Hematopoietic multipotent progenitor cell treated with erythropoietin and hydrocortisone succinate and interleukin-3 and kit ligand, for 15 days (in vitro differentiated cells): ENCODE results near the gene ZIC1.

Source experiments
- DNase-seq: peaks from one replicate; pipeline ENCODE4 v3.0.0-alpha.2; 2015; ENCODE audit warnings: low spot score

The ZIC1 gene

GRCh38 chr3:147410116-147410525 is 956 bp downstream of the ZIC1 start:
- DNase-seq = no peak

GRCh38 chr3:147410526-147411237 is 1.5 kb downstream of the ZIC1 start:
- no peak for DNase-seq

- no peak for DNase-seq
These were observed 2.2 kb downstream of the ZIC1 start for GRCh38 chr3:147411238-147411814.

GRCh38 chr3:147411815-147412241 is 2.7 kb downstream of the ZIC1 start:
- DNase-seq = no peak

- DNase-seq = no peak
These were observed 3.2 kb downstream of the ZIC1 start for GRCh38 chr3:147412261-147412916.

GRCh38 chr3:147412917-147413685 is 3.9 kb downstream of the ZIC1 start:
- DNase-seq = no peak

- DNase-seq = no peak
These were observed 4.7 kb downstream of the ZIC1 start for GRCh38 chr3:147413686-147414389.

GRCh38 chr3:147414390-147415138 is 5.4 kb downstream of the ZIC1 start:
- no peak for DNase-seq

GRCh38 chr3:147415286-147415685 is 6.1 kb downstream of the ZIC1 start:
- DNase-seq = no peak

- DNase-seq = no peak
These were observed 6.7 kb downstream of the ZIC1 start for GRCh38 chr3:147415874-147416273.

GRCh38 chr3:147416931-147417330 is 7.8 kb downstream of the ZIC1 start:
- no peak for DNase-seq

- no peak for DNase-seq
These were observed 8.6 kb downstream of the ZIC1 start for GRCh38 chr3:147417551-147418295.

- DNase-seq = no peak
These were observed 9.2 kb downstream of the ZIC1 start for GRCh38 chr3:147418371-147418781.

GRCh38 chr3:147418808-147419701 is 9.9 kb downstream of the ZIC1 start:
- DNase-seq = no peak

- no peak for DNase-seq
These were observed 10.6 kb downstream of the ZIC1 start for GRCh38 chr3:147419781-147420224.

GRCh38 chr3:147420353-147421183 is 11.4 kb downstream of the ZIC1 start:
- DNase-seq = no peak

GRCh38 chr3:147421184-147421912 is 12.2 kb downstream of the ZIC1 start:
- DNase-seq = no peak

- no peak for DNase-seq
These were observed 13.0 kb downstream of the ZIC1 start for GRCh38 chr3:147422196-147422595.
